Stomach (tissue), 9 donors: ENCODE results near the gene PRAME. TPM values are rescaled to one million over a fixed set of nuclear protein-coding genes. Genes with fewer than 3 reads are reported as not detected.
"Not testable (repeated sequence)": the region's sequence is repeated elsewhere in the genome, so short reads cannot be mapped to it uniquely, and the experiment has no call there.

ENCODE experiments used
- DNase-seq, 2 donors: peaks; one replicate each; pipeline versions ENCODE4 v3.0.0 to v3.0.0-alpha.2; 2013 to 2019
- H3K27ac ChIP-seq, 5 donors: fragments of 200-600 bp in 4 of 5; sonication (generic) in 4 of 5; one replicate each; pipeline ENCODE4 v1.5.1; 2013 to 2019; ENCODE audit warnings: mild to moderate bottlenecking in 1 of 5, moderate library complexity in 1 of 5
- H3K27me3 ChIP-seq, 3 donors: fragments of 200-600 bp; sonication (generic); one replicate each; pipeline ENCODE4 v1.5.1; 2017 to 2019; ENCODE audit warnings: mixed run types in 1 of 3
- H3K36me3 ChIP-seq, 4 donors: fragments of 200-600 bp; sonication (generic); 1 replicate in 3 of 4; 2 replicates in 1 of 4; pipeline ENCODE4 v1.5.1; 2016 to 2019
- H3K4me1 ChIP-seq, 4 donors: fragments of 200-600 bp; sonication (generic); one replicate each; pipeline ENCODE4 v1.5.1; 2016 to 2019
- H3K4me3 ChIP-seq, 4 donors: fragments of 200-600 bp; sonication (generic) in 3 of 4; one replicate each; pipeline ENCODE4 v1.5.1; 2016 to 2019; ENCODE audit warnings: mild to moderate bottlenecking in 1 of 4
- H3K9me3 ChIP-seq, 4 donors: fragments of 200-600 bp; sonication (generic); one replicate each; pipeline ENCODE4 v1.5.1; 2016 to 2019
- EP300 ChIP-seq: sonication (generic); formaldehyde crosslinking; IDR thresholded peaks from one replicate; pipeline ENCODE4 v1.6.1; 2017; ENCODE audit warnings: antibody characterized with exemption
- POLR2A ChIP-seq, 4 donors: fragments of 450-650 bp; IDR thresholded peaks; one replicate each; pipeline ENCODE4 v1.6.1; 2016; ENCODE audit warnings: antibody characterized with exemption in 4 of 4, control low read depth in 2 of 4, mild to moderate bottlenecking in 1 of 4, moderate library complexity in 1 of 4
- POLR2AphosphoS5 ChIP-seq, 3 donors: sonication (generic); formaldehyde crosslinking; IDR thresholded peaks; one replicate each; pipeline ENCODE4 v1.6.1; 2016; ENCODE audit warnings: antibody characterized with exemption in 3 of 3
- WGBS, 5 donors: extraction: QIAGEN DNeasy Blood & Tissue Kit in 3 of 5; methylation state at CpG; one replicate each; pipeline versions ENCODE4 v1.1.5 to v1.1.7; 2013 to 2018; 5-methylcytosine and 5-hydroxymethylcytosine counted together
- intact Hi-C: fragments of 100-400 bp; cut with DNase I; formaldehyde crosslinking; loops from one replicate; pipeline ENCODE4 v1.15.1; 2023; ENCODE audit warnings: low total_unique reads
- polyA plus RNA-seq, 3 donors: library from polyadenylated mRNA; stranded (reverse); fragments of 200-250 nt; gene quantifications; one replicate each; pipeline ENCODE4 v1.2.3, GENCODE V29; 2013
- total RNA-seq, 5 donors: library from RNA; depleted of rRNA; stranded (reverse); fragments of >200 nt; gene quantifications; one replicate each; pipeline versions ENCODE4 v1.1.0 to v1.2.3, GENCODE V29; 2014 to 2016
- TF ChIP-seq, protein P1 (sequence below), 7 experiments: fragments of 450-650 bp in 4 of 7; fragments of 200-600 bp in 3 of 7; sonication (generic) in 3 of 7; IDR thresholded peaks; one replicate each; pipeline ENCODE4 v1.5.1; 2016 to 2019; ENCODE audit warnings: antibody characterized with exemption in 7 of 7, control low read depth in 2 of 7, mild to moderate bottlenecking in 1 of 7
- donor health status: healthy with polysubstance abuse.
- donor health status: Bipolar disorder and iron deficiency.
- donor health status: healthy.

PRAME gene
- total and polyA plus RNA-seq, 8 donors, result not detected

DNA sequence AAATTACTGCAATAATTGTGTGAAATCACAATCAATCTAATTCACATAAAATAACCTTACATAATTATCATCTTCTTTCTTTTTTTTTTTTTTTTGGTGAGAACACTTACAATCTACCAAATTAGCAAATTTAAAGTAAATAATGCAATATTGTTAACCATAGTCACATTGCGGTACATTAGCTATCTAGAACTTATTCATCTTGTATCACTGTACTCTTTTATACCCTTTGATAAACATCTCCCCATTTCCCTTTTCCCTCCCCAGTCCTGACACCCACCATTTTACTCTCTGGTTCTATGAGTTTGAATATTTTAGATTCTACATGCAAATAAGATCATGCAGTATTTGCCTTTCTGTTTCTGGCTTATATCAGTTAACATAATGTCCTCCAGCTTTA lies 24.0 kb upstream of the PRAME start:
- no peak for DNase-seq
- TF ChIP-seq, protein P1, sequence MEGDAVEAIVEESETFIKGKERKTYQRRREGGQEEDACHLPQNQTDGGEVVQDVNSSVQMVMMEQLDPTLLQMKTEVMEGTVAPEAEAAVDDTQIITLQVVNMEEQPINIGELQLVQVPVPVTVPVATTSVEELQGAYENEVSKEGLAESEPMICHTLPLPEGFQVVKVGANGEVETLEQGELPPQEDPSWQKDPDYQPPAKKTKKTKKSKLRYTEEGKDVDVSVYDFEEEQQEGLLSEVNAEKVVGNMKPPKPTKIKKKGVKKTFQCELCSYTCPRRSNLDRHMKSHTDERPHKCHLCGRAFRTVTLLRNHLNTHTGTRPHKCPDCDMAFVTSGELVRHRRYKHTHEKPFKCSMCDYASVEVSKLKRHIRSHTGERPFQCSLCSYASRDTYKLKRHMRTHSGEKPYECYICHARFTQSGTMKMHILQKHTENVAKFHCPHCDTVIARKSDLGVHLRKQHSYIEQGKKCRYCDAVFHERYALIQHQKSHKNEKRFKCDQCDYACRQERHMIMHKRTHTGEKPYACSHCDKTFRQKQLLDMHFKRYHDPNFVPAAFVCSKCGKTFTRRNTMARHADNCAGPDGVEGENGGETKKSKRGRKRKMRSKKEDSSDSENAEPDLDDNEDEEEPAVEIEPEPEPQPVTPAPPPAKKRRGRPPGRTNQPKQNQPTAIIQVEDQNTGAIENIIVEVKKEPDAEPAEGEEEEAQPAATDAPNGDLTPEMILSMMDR (IDR thresholded peaks at IDR 0.05), result no peak
- TF ChIP-seq POLR2A (IDR thresholded peaks at IDR 0.05), result no peak
- no peak for TF ChIP-seq POLR2AphosphoS5 (IDR thresholded peaks at IDR 0.05)
- TF ChIP-seq EP300, result no peak
- 77 to 89% (median 79%) methylated on average over 1 of the region's 1 CpG for WGBS, 5 donors
- no peak overlapping the region for H3K27ac ChIP-seq
- no peak overlapping the region for H3K4me3 ChIP-seq
- no peaks in the 10 kb centered on the region for H3K9me3 ChIP-seq
- intact Hi-C loops, result no loop called here
- no peaks in the 10 kb centered on the region for H3K36me3 ChIP-seq
- peaks cover 0 to 28% (median 0%) of the 10 kb centered on the region in 3 donors for H3K27me3 ChIP-seq
- H3K4me1 ChIP-seq, result no peaks in the 10 kb centered on the region

DNA sequence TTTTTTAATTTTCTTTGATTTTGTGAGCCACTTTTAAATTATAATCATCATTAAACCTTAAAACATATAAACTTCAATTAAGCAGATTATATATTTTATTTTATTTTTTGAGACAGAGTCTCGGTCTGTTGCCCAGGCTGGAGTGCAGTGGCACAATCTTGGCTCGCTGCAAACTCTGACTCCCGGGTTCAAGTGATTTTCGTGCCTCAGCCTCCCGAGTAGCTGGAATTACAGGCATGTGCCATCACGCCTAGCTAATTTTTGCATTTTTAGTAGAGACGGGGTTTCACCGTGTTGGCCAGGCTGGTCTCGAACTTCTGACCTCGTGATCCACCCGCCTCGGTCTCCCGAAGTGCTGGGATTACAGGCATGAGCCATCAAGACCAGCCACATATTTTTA lies 22.5 kb upstream of the PRAME start:
- peaks cover 0 to 23% (median 0%) of the 10 kb centered on the region in 3 donors for H3K27me3 ChIP-seq
- H3K4me1 ChIP-seq, H3K9me3 ChIP-seq, H3K4me3 ChIP-seq, H3K27ac ChIP-seq, H3K36me3 ChIP-seq, intact Hi-C loops, DNase-seq: not testable (repeated sequence)
- WGBS, 5 donors, result 85 to 90% (median 88%) methylated on average over 13 of the region's 13 CpGs

DNA sequence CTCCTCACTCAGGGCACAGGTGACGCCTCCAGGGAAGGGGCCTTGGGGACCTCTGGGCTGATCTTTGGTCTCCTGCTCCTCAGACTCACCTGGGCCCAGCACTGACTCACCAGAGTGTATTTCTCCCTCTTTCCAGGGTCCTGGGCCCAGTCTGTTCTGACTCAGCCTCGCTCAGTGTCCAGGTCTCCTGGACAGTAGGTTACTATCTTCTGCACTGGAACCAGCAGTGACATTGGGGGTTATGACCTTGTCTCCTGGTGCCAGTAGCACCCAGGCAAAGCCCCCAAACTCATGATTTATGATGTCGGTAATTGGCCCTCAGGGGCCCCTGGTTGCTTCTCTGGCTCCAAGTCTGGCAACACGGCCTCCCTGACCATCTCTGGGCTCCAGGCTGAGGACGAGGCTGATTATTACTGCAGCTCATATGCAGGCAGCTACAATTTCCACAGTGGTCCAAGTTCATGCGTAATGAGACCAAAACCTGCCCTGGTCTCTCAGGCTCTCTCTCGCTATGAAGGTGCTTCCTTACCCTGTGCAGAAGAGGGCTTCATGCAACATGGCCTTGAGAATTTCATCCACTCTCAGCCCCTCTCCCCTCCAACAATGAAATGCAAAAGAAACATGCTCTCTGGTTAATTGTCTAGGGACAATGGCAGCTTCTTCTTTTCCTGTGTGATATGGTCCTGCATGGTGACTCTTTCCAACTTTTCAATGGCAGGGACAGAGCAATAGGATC lies 21.0 kb upstream of the PRAME start:
- Histone ChIP-seq H3K27me3 (peaks cover 0 to 30% (median 0%) of the 10 kb centered on the region in 3 donors), H3K4me1 (no peaks in the 10 kb centered on the region), H3K4me3 (no peak overlapping the region), H3K36me3 (no peaks in the 10 kb centered on the region), H3K9me3 (no peaks in the 10 kb centered on the region), H3K27ac (no peak overlapping the region)
- TF ChIP-seq EP300, result no peak
- no peak for TF ChIP-seq POLR2AphosphoS5 (IDR thresholded peaks at IDR 0.05)
- no peak for TF ChIP-seq POLR2A (IDR thresholded peaks at IDR 0.05)
- TF ChIP-seq, protein P1 (IDR thresholded peaks at IDR 0.05), result no peak
- intact Hi-C loops, result no loop called here
- DNase-seq, result no peak
- 78 to 88% (median 84%) methylated on average over 7 of the region's 7 CpGs for WGBS, 5 donors

DNA sequence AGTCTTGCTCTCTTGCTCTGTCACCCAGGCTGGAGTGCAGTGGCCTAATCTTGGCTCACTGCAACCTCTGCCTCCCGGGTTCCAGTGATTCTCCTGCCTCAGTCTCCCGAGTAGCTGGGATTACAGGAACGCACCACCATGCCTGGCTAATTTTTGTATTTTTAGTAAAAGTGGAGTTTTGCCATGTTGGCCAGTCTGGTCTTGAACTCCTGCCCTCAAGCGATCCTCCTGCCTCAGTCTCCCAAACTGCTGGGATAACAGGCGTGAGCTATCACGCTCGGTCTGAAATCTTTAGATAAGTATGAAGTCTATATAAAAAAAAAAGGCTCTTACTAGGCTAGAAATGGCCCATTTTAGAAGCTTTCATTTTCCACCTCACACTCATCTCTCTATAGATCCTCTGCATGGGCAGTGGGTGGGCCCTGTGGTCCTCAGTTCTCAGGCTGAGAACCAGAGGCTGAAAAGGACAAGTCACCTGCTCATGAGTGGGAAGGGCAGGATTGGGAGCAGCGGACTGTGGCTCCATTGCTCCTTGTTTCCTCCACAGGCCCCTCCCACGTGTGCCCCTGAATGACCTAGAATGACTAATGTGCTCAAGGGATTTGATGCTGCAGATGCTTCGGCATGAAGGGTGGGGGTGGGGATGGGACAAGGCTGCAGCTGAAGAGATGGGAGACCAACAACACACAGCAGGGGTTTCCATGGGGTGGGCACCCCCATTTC lies 19.8 kb upstream of the PRAME start:
- no peak for DNase-seq
- H3K36me3 ChIP-seq, result no peaks in the 10 kb centered on the region
- no peaks in the 10 kb centered on the region for H3K4me1 ChIP-seq
- no peak overlapping the region for H3K27ac ChIP-seq
- no peaks in the 10 kb centered on the region for H3K9me3 ChIP-seq
- intact Hi-C loops, result no loop called here
- WGBS, 5 donors, result 73 to 95% (median 82%) methylated on average over 7 to 10 of the region's 10 CpGs
- no peak overlapping the region for H3K4me3 ChIP-seq
- TF ChIP-seq POLR2A (IDR thresholded peaks at IDR 0.05), result no peak
- TF ChIP-seq EP300, result no peak
- TF ChIP-seq, protein P1 (IDR thresholded peaks at IDR 0.05), result no peak
- H3K27me3 ChIP-seq, result peaks cover 0 to 23% (median 0%) of the 10 kb centered on the region in 3 donors

DNA sequence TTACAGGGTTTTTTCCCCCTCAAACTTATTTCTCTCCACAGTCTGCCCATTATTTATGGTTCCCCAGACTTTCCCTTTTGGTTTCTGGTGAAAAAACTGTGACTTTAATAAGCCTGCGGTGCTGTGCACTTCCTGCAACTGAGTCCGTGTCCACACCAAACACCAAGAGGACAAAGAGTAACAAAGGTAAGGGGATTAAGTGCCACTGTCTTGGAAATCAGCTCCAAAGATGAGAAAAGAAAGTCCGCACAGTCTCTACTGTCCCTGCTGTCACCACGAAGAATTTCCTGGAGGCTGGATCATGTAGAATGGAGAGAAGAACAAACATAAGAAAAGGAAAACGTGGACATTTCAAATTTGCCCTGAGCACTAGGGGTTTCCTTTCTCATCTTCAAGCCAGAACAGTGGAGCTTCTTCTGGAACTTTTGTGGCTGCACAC lies 17.9 kb upstream of the PRAME start:
- TF ChIP-seq, protein P1 (IDR thresholded peaks at IDR 0.05), result no peak
- no peak for TF ChIP-seq EP300
- no peak for TF ChIP-seq POLR2AphosphoS5 (IDR thresholded peaks at IDR 0.05)
- no peak for TF ChIP-seq POLR2A (IDR thresholded peaks at IDR 0.05)
- intact Hi-C loops, result no loop called here
- WGBS, 5 donors, result 58 to 75% (median 71%) methylated on average over 5 of the region's 5 CpGs

More for the DNA sequence above, 17.9 kb upstream of the PRAME start:
- Histone ChIP-seq H3K36me3 (no peaks in the 10 kb centered on the region), H3K4me1 (no peaks in the 10 kb centered on the region), H3K27me3 (peaks cover 0 to 29% (median 0%) of the 10 kb centered on the region in 3 donors), H3K4me3 (no peak overlapping the region), H3K9me3 (no peaks in the 10 kb centered on the region), H3K27ac (no peak overlapping the region)
- no peak for DNase-seq
